Stimulated activated CD4-positive, alpha-beta T cell treated with anti-CD3 and anti-CD28 coated beads, Interleukin-4, amount 100 ng/mL, for 24 hours (primary cell): ENCODE measurements around the gene LAYN.

Experiments
- DNase-seq: peaks from one replicate; pipeline ENCODE4 v3.0.0-alpha.2; 2020

Gene LAYN

GRCh38 chr11:111598559-111598958 is 58.0 kb downstream of the LAYN start:
- DNase-seq = no peak

- DNase-seq = no peak
Measured at GRCh38 chr11:111601636-111601978, 61.1 kb downstream of the LAYN start.

- peak; percentile 87 for DNase-seq
Measured at GRCh38 chr11:111601979-111602864, 61.7 kb downstream of the LAYN start, which contains the start of gene SIK2. SIK2 (plus strand) TSS chr11:111602449; CDS start chr11:111602564, 115 bp downstream.

- DNase-seq = peak; percentile 5
Measured at GRCh38 chr11:111602865-111603610, 62.5 kb downstream of the LAYN start.

GRCh38 chr11:111603611-111604130 is 63.2 kb downstream of the LAYN start:
- DNase-seq = no peak

GRCh38 chr11:111604392-111605009 is 64.0 kb downstream of the LAYN start:
- DNase-seq = peak; percentile 8

- DNase-seq = no peak
Measured at GRCh38 chr11:111605681-111606080, 65.2 kb downstream of the LAYN start.

- no peak for DNase-seq
Measured at GRCh38 chr11:111606986-111607385, 66.5 kb downstream of the LAYN start.

GRCh38 chr11:111607751-111608150 is 67.2 kb downstream of the LAYN start:
- no peak for DNase-seq
